SU-DHL-6 (cell line): ENCODE measurements around the gene TNFRSF17.
A peak's percentile ranks its signal among the peaks of the same experiment; 100 is the strongest.
"Not testable (repeated sequence)": the region's sequence is repeated elsewhere in the genome, so short reads cannot be mapped to it uniquely, and the experiment has no call there.

ENCODE experiments used
- H2AFZ ChIP-seq: fragments of 200-600 bp; sonication (generic); 2 replicates; pipeline ENCODE4 v1.6.1; 2014; ENCODE audit warnings: low read depth, mild to moderate bottlenecking, moderate library complexity, mixed read lengths, antibody characterized with exemption, low read length; ENCODE audit not compliant: severe bottlenecking
- H3F3A ChIP-seq: fragments of 200-600 bp; shearing (Covaris generic); 2 replicates; pipeline ENCODE4 v1.6.0; 2016; ENCODE audit warnings: antibody characterized with exemption, mild to moderate bottlenecking; ENCODE audit not compliant: insufficient read depth
- H3K27ac ChIP-seq: fragments of 200-600 bp; sonication (generic); 2 replicates; pipeline ENCODE4 v1.5.1; 2016; ENCODE audit warnings: low read depth, mild to moderate bottlenecking, low read length, moderate library complexity, mixed read lengths
- H3K27me3 ChIP-seq: fragments of 200-600 bp; sonication (generic), shearing (Covaris generic); 2 replicates; pipeline ENCODE4 v1.6.0; 2014; ENCODE audit warnings: mild to moderate bottlenecking, low read length
- H3K36me3 ChIP-seq: fragments of 200-600 bp; sonication (generic); 2 replicates; pipeline ENCODE4 v1.6.1; 2014; ENCODE audit warnings: mild to moderate bottlenecking, low read length, mixed read lengths
- H3K4me2 ChIP-seq: fragments of 300-600, 200-600 bp; shearing (Covaris generic), sonication (generic); 2 replicates; pipeline ENCODE4 v1.6.0; 2014; ENCODE audit warnings: low read length, low read depth, mild to moderate bottlenecking; ENCODE audit not compliant: poor library complexity, severe bottlenecking
- H3K4me3 ChIP-seq: fragments of 200-600 bp; sonication (generic); 2 replicates; pipeline ENCODE4 v1.5.1; 2014; ENCODE audit warnings: antibody characterized with exemption, low read length, mild to moderate bottlenecking, mixed read lengths; ENCODE audit not compliant: insufficient read depth, poor library complexity, severe bottlenecking
- H3K79me2 ChIP-seq: fragments of 200-600 bp; sonication (generic); 2 replicates; pipeline ENCODE4 v1.6.1; 2014; ENCODE audit warnings: mild to moderate bottlenecking, low read length, moderate library complexity; ENCODE audit not compliant: insufficient read depth
- H3K9ac ChIP-seq: fragments of 200-600 bp; sonication (generic); 2 replicates; pipeline ENCODE4 v1.7.0; 2014; ENCODE audit warnings: mild to moderate bottlenecking, low read length
- H3K9me2 ChIP-seq: fragments of 200-600 bp; sonication (generic); replicated peaks from 2 replicates; pipeline ENCODE4 v1.6.1; 2014; ENCODE audit warnings: low read length; ENCODE audit not compliant: insufficient read depth
- H3K9me3 ChIP-seq: fragments of 200-600 bp; sonication (generic); 2 replicates; pipeline ENCODE4 v1.6.1; 2014; ENCODE audit warnings: low read length, mixed read lengths; ENCODE audit not compliant: insufficient read depth
- H4K20me1 ChIP-seq: fragments of 200-600 bp; sonication (generic); 2 replicates; pipeline ENCODE4 v1.6.1; 2014; ENCODE audit warnings: low read depth, mild to moderate bottlenecking, antibody characterized with exemption, low read length, moderate library complexity, mixed read lengths
- EZH2phosphoT487 ChIP-seq: fragments of 200-600 bp; sonication (generic), shearing (Covaris generic); conservative IDR thresholded peaks from 2 replicates; pipeline ENCODE4 v1.6.1; 2018; ENCODE audit warnings: mild to moderate bottlenecking, antibody characterized with exemption, low read length, moderate library complexity, mixed read lengths
- TF ChIP-seq, protein P1 (sequence below): fragments of 200-600 bp; sonication (generic); IDR thresholded peaks from one replicate; pipeline ENCODE4 v1.5.1; 2017; ENCODE audit warnings: antibody characterized with exemption, mild to moderate bottlenecking, low read length, moderate library complexity; ENCODE audit not compliant: insufficient read depth, poor library complexity, severe bottlenecking

TNFRSF17 gene

GRCh38 chr16:11964761-11965551, at the start of gene TNFRSF17:
Gene TNFRSF17 (plus strand): TSS chr16:11965210. CDS start chr16:11965325, 115 bp downstream.
- TF ChIP-seq, protein P1, sequence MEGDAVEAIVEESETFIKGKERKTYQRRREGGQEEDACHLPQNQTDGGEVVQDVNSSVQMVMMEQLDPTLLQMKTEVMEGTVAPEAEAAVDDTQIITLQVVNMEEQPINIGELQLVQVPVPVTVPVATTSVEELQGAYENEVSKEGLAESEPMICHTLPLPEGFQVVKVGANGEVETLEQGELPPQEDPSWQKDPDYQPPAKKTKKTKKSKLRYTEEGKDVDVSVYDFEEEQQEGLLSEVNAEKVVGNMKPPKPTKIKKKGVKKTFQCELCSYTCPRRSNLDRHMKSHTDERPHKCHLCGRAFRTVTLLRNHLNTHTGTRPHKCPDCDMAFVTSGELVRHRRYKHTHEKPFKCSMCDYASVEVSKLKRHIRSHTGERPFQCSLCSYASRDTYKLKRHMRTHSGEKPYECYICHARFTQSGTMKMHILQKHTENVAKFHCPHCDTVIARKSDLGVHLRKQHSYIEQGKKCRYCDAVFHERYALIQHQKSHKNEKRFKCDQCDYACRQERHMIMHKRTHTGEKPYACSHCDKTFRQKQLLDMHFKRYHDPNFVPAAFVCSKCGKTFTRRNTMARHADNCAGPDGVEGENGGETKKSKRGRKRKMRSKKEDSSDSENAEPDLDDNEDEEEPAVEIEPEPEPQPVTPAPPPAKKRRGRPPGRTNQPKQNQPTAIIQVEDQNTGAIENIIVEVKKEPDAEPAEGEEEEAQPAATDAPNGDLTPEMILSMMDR = no peak
- TF ChIP-seq EZH2phosphoT487 = no peak
- H3F3A ChIP-seq = peaks cover 88% of the 10 kb centered on the region
- H3K4me3 ChIP-seq = peak within 1 kb of the TSS; percentile 96
- peak within 1 kb of the TSS; percentile 83 for H3K9ac ChIP-seq
- no peaks in the 10 kb centered on the region for H3K27me3 ChIP-seq
- peak within 1 kb of the TSS; percentile 100 for H3K4me2 ChIP-seq
- H3K79me2 ChIP-seq = peaks cover 31% of the 10 kb centered on the region
- H3K27ac ChIP-seq = peak within 1 kb of the TSS; percentile 99
- no peaks in the 10 kb centered on the region for H4K20me1 ChIP-seq
- no peaks in the 10 kb centered on the region for H3K9me2 ChIP-seq
- H2AFZ ChIP-seq = no peak within 1 kb of the TSS
- peaks cover 11% of the 10 kb centered on the region; the same call in 1 of the 2 replicates for H3K36me3 ChIP-seq
- no peaks in the 10 kb centered on the region for H3K9me3 ChIP-seq

DNA sequence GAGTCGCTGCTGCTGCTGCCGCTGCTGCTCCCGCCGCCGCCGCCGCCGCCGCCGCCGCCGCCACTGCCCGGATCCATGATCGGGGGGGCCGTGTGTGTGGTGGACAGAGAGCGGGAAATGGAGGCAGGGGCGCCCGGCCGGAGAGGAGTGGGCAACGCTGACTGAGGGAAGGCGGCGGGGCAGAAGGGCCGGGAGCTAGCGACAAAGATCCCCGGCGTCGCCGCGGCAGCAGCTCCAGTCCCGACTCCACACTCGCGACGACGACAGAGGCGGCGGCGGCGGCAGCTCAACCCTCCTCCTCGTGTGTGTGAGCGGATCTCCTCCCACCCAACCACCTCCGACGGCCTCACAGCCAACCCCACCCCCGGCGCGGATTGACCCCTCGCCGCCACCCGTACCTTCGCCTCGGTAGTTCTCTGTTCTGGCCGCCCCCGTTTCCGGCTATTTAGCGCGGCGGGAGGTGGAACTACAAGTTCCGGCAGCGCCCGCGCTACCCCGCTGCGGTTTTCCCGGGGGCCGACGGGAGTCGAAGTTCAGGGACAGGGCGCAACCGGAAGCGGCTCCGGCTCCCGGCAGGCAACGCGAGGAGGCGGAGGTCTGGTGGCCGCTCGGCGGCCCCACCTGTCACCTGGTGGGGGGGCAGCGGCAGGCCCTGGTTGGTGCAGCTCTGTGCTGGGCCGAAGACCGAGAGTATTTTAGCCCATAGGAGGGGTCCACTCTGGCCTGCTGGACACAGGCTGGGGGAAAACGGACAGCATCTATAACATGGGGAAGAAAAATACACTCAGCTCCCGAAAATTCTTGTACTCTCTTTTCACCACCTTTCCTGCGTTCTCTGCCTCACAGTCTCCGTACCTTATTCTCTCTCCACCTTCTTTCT, 49.1 kb upstream of the TNFRSF17 start, which contains the start of gene GSPT1:
Gene GSPT1, minus strand, starts transcription at position 313 of the 880 bp plus-strand sequence. Its CDS starts 236 bp downstream, at position 77.
- Histone ChIP-seq H3K4me3 (peak within 1 kb of the TSS; percentile 77), H3K27me3 (no peaks in the 10 kb centered on the region), H2AFZ (peak within 1 kb of the TSS; percentile 90), H3K27ac (peak within 1 kb of the TSS; percentile 49), H3K9ac (peak within 1 kb of the TSS; percentile 73), H3K79me2 (peaks cover 47% of the 10 kb centered on the region), H3K4me2 (peak within 1 kb of the TSS; percentile 92), H3F3A (no peaks in the 10 kb centered on the region), H3K36me3 (no peaks in the 10 kb centered on the region), H3K9me3 (no peaks in the 10 kb centered on the region), H3K9me2 (no peaks in the 10 kb centered on the region), H4K20me1 (peaks cover 19% of the 10 kb centered on the region; the same call in 1 of the 2 replicates)
- TF ChIP-seq, protein P1 = no peak
- no peak for TF ChIP-seq EZH2phosphoT487

- TF ChIP-seq, protein P1 = no peak
- no peak for TF ChIP-seq EZH2phosphoT487
- peak overlapping the region; percentile 68 for H3K4me2 ChIP-seq
- H3K27ac ChIP-seq = no peak overlapping the region
- H2AFZ ChIP-seq = peak overlapping the region; percentile 90
- no peaks in the 10 kb centered on the region for H3K9me3 ChIP-seq
- H3K9me2 ChIP-seq = no peaks in the 10 kb centered on the region
- no peaks in the 10 kb centered on the region for H3F3A ChIP-seq
- no peaks in the 10 kb centered on the region for H3K27me3 ChIP-seq
- H3K79me2 ChIP-seq = peaks cover 40% of the 10 kb centered on the region
- peak overlapping the region; percentile 37; the same call in 1 of the 2 replicates for H3K9ac ChIP-seq
- H4K20me1 ChIP-seq = peaks cover 19% of the 10 kb centered on the region; the same call in 1 of the 2 replicates
- no peaks in the 10 kb centered on the region for H3K36me3 ChIP-seq
- peak overlapping the region; percentile 48 for H3K4me3 ChIP-seq
Observed at GRCh38 chr16:11916524-11917285, 48.3 kb upstream of the TNFRSF17 start.

DNA sequence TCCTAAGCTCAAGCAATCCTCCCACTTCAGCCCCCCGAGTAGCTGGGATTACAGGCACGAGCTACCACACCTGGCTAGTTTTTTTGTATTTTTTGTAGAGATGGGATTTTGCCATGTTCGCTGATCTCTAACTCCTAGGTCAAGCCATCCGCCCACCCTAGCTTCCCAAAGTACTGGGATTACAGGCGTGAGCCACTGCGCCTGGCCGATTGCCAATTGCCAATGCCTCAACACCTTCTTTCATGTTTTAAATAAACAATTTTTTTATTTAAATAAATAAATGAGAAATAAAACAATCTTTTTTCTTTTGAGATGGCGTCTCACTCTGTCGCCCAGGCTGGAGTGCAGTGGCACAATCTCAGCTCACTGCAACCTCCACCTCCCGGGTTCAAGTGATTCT, 41.0 kb upstream of the TNFRSF17 start:
- H3K79me2 ChIP-seq, H3K9me3 ChIP-seq, H3F3A ChIP-seq, H3K9me2 ChIP-seq, H3K4me3 ChIP-seq, H3K27me3 ChIP-seq, H3K9ac ChIP-seq, H3K36me3 ChIP-seq, H3K4me2 ChIP-seq, H4K20me1 ChIP-seq, H2AFZ ChIP-seq, H3K27ac ChIP-seq: not testable (repeated sequence)

GRCh38 chr16:11927350-11927749, 37.7 kb upstream of the TNFRSF17 start:
- H3K9me2 ChIP-seq, H3K79me2 ChIP-seq, H3K9me3 ChIP-seq, H3K4me3 ChIP-seq, H3K27ac ChIP-seq, H3K4me2 ChIP-seq, H3K27me3 ChIP-seq, H3K36me3 ChIP-seq, H2AFZ ChIP-seq, H4K20me1 ChIP-seq, H3F3A ChIP-seq, H3K9ac ChIP-seq: not testable (repeated sequence)
